HG02759 (cell line): Measurements from ENCODE around the gene SDK2.

Experiments used
- ATAC-seq: cut with Tn5 transposase; IDR thresholded peaks from one replicate; pipeline ENCODE4 v1.9.1; 2021; ENCODE audit warnings: mild to moderate bottlenecking, moderate library complexity; ENCODE audit not compliant: unreplicated experiment

Gene SDK2

DNA sequence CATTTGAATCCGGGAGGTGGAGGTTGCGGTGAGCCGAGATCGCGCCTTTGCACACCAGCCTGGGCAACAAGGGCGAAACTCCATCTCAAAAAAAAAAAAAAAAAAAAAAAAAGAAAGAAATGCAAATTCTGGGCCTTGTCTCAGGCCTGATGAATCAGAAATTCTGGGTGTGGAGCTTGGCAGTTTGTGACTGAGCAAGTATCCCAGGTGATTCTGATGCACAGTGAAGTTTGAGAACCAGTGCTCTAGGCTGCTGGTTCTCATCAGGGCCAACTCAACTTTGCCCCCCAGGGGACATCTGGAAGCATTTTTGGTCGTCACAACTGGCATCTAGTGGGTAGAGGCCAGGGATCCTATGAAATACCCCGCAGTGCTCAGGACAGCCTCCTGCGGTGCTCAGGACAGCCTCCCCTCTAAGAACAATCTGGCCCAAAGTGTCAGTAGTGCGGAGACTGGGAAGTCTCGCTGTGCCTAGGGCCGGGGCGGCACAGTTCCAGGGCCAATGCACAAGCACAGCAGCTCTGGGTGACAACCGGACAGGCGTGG, 55.9 kb downstream of the SDK2 start:
- no peak for ATAC-seq

DNA sequence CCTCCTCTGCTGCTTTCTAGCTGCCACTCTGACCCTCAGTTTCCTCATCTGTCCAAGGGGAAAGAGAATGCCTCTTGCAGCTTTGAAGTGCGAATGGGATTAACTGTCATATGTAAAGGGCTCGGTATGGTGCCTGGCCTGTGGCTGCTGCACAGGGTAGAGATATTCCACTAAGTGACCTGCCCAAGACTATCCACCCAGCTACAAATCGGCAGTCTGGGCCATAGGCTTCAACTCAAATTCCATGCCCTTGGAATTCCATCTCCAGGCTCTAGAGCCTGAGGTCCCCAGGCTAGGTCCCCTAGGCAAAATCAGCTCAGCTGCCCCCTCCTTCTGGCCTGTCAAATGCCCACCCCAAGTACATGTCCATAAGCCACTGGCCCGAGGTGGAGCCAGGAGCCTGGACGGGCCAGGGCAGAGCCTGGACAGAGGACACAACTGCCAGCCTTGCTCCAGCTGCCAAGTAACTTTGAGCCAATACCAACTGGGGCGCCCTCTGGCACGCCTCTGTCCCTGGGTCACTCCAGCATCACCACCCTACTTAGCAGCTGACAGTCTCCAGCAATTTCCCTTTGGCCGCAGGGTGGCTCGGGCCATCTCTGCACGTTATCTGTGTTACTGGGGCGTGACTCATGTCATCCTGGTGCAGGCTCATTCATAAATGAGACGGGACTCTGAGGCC, 57.2 kb downstream of the SDK2 start:
- no peak for ATAC-seq

DNA sequence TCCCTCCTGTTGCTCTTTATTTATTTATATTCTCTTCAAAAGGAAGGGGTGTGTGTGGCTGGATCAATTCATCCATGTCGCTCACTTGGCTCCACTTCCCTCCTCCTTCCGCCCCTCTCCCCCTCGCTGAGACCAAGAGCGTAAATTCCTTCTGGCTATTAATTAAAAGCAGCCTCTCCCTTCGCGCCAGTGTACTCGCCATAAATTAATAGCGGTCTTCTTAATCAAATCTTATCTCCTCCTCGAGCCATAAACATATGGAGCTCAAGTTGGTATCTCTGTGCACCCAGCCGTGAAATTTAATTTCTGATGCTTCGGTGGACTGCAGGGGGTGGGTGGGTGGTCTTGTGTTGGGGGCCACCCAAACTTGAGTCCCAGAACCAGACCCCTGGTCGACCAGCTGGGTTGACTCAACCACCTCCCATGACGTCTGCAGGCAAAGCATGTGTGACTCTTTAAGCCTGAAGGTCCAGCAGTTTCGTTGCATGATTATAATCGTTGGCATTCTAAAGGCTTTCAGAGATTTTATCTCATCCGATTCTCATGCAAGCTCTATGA, 57.9 kb downstream of the SDK2 start:
- no peak for ATAC-seq

DNA sequence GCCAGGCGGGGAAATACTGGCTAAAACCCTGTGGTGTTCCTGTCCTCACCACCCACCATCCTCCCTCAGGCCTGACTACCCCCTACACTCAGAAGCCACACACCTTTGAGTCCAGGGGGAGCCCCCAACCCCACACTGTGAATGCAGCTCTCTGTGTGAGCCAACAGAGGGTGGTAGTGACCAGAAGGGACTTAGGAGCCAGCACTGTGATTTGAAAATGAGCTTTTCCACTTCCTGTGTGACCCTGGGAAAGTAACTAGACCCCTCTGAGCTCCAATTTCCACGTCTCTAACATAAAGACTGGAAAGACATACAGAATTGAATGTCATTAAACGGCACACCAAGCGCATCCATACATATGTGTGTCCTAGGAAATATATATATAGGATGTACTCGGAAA, 58.7 kb downstream of the SDK2 start:
- ATAC-seq = no peak

DNA sequence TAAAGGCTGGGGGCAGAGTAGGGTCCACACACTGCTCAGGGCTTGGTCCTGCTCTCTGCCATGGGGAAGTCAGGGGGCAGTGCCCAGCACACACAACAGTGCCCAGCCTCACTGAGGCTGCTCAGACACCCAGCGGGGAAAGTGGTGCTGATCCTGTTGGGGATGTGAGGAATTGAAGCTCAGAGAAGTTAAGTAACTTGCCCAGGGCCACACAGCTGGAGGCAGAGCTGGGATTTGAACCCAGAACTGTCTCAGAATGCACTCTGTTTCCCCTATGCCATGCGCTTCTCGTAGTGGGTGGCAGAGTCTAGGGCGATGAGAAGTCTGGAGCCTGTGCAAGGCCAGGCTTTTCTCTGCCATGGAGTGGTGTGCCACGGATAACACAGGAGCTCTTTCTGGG, 59.3 kb downstream of the SDK2 start:
- no peak for ATAC-seq

DNA sequence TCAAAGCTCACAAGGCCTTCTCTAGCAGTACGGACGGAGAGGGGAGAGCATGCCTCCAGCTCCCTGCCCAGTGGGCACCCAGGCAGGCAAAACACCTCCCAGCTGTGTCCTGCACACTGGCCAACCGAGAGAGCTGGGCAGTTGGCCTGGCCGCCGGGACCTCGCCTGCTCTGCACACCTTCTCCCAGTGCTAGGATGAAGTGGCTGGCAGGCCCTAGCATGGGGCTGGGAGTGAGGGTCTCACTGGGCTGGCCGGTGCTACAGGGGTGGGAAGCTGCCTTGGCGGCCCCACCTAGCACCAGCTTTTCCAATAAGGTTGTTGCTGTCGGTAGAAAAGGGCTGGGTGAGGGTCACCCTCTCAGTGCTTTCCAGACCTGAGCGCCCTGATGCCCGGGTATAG, 60.2 kb downstream of the SDK2 start:
- ATAC-seq = no peak

DNA sequence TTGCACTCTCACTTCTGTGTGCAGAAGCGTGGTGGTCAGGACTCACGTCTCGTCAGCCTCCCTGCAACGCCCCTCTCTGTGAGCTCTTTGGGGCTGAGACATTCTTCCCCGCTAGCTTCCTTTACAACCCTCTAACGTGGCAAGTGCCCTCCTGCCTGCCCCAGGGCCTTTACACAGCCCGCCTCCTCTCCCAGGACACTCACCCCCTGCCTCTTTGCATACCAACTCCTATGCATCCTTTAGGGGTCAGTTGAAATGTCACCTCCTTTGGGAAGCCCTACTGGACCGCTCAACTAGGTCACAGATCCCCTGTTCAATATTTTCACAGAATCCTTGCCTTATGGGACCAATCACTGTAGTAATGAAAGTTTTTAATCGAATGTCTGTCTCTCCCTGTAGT, 61.4 kb downstream of the SDK2 start:
- ATAC-seq = no peak

DNA sequence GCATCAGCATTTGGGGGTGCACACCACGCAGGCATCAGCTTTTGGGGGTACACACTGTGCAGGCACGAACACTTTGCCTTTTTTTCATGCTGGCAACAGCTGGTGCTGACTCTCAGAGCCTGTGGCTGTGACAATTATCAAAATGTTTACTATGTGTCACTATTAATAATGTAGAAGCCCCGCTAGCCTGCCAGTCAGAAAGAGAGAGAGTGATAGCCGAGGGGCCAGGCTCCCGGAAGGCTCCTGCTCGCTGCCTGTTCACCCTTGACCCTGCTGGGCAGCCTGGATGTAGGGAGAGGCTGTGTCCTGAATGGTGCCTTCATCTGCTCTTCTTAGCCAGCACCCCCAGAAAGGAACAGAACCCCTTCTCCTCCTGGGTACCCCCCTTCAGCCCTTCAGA, 61.9 kb downstream of the SDK2 start:
- no peak for ATAC-seq

DNA sequence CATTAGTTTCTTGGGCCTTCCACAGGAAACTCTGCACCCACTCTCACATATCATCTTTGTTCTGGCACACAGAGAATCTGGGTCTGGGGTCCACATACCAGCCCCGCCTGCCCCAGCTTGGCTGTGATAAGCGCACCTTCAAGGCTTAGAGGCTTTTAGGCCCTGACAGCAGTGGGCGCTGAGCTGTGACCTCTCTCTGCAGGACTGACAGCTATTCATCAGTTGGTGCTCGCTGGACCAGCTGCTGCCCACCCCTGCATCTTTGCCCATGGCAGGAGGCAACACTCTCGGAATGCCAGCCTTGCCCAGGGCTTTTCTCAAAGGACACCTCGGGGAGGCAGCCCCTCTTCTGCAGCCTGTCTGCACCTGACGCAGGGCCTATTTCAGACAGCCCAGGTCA, 62.9 kb downstream of the SDK2 start:
- no peak for ATAC-seq

DNA sequence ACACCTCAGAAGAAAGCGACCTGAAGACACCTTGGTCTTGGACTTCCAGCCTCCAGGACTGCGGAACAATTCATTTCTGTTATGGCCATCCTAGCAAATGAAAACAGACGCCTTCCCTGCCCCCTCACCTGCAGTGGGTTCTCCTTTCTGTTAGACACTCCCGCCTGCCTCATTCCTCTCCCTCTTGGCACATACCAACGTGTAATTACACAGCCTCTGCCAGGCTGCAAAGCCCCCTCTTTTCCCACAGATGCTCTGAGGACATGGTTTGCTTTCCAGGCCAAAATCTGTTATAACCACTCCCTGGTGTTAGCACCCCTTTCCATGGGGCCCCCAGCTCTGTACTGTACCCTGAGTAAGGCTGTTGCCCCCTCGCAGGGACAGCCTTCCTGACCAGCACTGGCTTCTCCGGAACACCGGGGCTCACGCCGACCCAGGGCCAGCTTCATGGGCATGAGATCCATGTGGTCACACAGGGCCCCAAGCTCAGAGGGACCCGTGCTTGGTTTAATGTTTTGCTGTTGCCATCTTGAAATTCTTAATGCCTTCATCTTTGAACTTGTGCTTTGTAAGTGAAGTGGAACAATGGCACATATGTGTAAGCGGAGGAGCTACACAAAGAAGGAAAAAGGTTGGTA, 64.1 kb downstream of the SDK2 start:
- no peak for ATAC-seq

DNA sequence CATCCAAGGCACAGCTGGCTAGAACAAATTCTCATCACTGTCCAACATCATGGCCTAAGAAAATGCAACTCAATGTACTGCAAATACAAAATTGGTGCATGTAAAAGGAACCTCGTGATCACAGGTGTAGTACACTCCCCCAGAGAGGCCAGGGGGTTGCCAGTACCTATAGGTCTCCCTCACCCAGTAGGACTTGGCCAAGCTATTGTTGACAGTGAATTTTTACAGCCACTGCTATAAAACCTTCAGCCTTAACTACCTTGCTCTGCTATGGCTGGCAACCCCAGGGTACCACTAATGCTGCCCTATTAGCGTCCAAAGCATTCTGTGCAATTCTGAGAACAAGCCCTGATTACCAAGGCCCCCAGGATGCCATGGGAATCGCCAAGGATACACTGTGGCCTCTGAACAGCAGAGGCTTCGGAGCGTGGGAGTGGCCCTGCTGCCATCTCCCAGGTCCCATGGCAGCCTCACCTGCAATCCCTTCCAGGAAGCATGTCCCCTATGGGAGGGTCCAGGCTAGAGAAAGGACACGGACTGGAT, 67.6 kb downstream of the SDK2 start:
- ATAC-seq = no peak

DNA sequence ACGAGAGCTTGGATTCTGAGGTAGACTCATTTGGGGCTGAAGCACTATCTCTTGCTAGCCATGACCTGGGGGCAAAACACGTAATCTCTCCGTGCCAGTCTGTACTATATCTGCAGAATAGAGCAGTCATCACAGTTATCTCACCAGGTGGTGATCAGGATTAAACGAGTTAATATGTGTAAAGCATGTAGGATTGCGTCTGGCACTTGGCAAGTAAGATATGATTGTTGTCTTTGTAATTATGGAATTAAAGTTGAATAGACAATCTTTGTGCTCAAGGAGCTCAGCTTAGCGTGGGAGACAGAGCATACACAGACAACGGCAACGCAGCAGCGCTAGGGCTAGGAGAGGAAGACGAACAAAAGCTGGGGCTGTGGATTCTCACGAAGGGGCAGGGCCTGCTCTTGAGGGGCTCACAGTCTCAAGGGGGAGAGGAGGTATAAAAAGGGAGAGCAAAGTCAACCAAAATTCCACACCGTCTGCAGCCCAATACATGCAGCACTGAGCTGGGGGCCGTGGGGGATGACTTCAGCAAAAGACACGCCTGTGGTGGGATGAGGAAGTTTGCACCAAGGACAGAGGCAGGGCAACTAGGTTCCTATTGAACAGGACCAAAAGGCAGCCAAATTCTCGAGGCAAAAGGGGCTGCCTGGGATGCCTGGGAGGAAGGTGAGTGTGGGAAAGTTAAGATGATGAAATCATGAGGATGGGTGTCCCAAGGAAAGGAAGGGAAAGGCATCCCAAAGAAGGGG, 68.6 kb downstream of the SDK2 start:
- no peak for ATAC-seq

DNA sequence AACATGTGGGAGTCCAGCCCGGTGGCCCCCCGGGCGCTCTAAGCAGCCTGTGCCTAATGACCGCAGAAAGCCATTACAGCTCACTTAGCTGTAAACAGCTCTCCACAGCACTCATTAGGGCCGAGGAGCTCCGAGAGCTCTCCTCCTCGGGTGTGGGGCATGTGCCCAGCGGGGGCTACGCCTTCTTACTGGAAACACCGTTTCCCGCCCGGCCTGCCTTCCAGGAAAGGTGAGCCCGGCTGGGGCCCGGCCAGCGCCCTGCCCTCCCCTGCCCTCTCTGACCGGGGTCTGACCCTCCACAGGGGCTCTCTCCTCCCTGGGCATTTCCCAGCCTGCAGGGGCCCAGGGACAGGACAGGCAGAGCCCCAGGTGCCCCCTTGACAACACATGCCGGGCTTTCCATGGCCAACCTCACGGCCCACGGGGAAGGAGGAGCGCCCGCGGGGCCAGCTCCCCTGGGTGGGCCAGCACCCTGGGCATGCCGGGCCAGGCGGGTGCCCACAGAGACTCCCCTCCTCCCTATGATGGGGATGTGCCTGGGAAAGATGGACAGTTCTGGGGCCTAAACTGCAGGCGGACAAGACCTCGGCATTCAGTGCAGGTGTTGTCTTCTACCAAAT, 72.6 kb downstream of the SDK2 start:
- no peak for ATAC-seq

DNA sequence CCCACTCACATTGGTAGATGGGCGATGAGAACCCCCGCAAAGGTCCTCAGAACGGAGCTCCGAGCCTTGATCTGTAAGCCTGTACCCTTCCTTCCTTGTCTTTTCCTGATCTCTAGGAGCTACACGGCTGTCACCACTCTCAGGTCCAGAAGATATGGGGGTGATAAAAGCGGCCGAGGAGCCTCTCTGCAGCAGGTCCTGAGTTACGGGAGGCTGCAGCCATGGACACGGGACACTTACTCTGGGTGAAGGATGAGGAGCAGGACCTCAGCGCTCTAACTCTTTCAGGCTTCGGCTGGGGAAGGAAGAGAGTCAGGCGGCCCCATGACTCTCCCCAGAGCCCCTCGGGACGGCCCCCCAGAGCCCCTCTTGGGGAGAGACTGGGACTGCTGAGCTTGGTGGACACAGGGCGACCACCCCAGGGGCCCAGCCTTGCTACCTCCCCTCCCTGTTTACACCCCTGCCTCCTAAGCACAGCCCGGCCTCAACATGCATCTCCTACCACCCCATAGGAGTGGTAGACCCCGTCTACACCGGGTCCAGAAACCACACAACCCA, 74.4 kb downstream of the SDK2 start:
- no peak for ATAC-seq

DNA sequence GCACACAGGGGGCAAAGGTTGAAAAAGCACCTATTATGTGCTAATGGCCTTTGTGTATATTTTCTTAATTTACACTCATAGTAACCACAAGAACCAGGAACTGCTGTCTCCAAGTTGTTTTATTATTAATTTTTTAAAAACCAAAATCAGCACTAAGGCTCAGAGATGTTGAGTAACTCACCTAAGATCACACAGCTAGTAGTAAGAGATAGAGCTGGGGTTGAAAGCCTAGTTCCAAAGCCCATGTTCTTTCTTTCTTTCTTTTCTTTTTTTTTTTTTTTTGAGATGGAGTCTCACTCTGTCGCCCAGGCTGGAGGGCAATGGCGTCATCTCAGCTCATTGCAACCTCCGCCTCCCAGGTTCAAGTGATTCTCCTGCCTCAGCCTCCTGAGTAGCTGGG, 75.3 kb downstream of the SDK2 start:
- ATAC-seq = no peak

DNA sequence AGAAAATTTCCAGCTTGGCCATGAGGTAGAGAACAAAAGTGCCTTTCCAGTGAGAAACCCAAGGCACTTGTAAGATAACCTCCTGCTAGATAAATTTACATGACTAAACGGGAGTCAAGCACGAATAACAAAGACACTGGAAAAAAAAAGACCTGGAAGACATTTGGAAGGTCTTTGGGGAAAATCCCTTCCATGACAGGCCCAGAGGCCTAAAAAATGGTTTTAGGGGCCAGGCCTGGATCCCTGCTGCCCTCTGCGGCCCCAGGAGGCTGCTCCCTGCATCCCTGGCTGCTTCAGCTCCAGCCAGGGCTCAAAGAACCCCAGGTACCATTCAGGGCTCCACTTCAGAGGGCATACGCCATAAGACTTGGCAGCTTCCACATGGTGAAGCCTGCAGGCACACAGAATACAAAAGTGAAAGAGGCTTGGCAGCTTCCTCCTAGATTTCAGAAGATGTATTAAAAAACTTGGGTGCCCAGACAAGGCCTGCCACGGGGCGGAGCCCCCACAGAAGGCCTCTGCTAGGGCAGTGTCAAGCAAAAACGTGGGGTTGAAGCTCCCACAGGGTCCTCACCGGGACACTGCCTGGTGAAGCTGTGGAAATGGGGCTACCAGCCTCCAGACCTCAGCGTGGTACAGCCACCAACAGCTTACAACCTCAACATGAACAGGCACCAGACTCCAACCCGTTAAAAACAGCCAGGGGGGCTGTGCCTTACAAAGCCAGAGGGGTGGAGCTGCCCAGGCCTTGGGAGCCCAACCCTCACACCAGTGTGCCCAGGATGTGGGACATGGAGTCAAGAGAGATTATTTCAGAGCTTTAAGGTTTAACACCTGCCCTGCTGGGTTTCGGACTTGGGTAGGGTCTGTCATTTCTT, 77.1 kb downstream of the SDK2 start:
- ATAC-seq = no peak

DNA sequence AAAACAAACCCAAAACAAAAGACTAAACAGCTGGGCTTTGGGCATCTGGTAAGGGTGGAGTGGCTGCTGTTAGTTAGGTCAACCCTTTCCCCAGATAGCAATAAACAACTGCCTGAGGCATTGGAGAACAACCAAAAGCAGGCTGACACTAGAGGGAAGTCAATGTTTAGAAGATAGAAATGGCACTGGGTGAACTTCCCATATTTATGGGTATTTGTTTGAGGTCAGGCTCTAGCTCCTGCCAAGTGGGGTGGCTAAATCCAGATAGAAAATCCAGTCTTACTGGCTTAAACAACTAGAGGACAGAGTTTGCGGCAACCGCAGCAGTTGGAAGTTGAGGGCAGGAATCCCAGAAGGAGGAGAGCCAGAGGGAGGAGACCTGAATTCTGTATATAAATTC, 79.4 kb downstream of the SDK2 start:
- no peak for ATAC-seq

DNA sequence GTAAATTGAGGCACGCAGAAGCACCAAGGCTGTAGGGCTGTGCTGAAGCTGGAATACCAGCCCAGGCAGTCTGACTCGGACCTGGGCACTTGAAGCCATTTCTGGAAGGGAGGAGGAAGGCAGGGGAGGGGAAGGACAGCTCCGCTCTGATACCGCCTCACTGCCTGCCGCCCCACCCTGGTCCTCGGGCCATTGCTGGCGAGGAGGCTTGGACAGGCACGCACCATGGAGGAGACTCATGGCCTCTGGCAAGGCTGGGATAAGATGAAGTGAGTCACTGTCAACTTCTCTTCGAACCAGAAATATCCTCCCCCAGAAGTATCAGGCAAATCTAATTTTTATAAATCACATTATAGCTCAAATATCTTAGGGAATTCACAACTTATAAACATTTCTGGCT, 81.3 kb downstream of the SDK2 start:
- ATAC-seq = no peak

DNA sequence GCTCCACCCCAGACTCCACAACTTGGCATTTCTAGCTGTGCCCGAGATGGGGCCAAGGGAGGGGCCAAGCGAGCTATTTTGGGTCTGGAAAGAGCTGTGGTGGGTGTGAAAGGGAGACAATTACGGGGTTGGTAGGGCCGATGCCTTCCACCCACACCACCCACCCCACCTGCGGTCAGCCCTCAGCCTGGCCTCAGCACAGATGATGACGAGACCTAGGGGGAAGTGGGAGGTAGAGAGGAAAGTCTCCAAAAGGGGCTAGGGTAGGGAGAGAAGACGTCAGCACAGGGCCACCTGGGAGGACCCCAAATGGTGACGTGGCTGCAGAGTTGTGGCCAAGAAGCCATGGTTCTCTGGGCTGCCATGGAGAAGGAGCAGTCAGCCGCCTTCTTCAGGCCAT, 83.1 kb downstream of the SDK2 start:
- ATAC-seq = no peak

DNA sequence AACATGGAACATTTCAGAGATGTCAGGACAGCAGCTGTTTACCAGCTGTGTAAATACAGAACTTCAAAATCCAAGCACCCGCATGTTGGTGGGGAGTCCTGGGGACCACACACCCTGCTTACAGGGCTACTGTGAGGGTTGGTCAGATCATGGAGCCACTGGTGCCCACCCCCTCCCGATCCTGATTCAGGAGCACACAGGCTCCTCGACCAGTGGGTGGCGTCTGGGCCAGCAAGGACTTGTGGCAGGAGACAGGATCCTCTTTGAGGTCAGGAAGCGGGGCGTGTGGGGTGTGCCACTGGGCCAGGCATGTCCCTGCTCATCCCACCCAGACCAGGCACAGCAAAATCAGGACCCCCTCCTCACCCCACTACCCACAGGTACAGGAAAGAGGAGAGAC, 83.6 kb downstream of the SDK2 start:
- no peak for ATAC-seq
